Neural progenitor cell (in vitro differentiated cells): ENCODE data around the gene PNMT. TPM values are rescaled to one million over a fixed set of nuclear protein-coding genes. Genes with fewer than 3 reads are reported as not detected.

Experiments used
- DNase-seq: peaks from one replicate; pipeline ENCODE4 v3.0.0-alpha.2; 2016; ENCODE audit warnings: low spot score
- H2AFZ ChIP-seq: fragments of 200-600 bp; sonication (generic); replicated peaks from 2 replicates; pipeline ENCODE4 v1.6.1; 2016; ENCODE audit warnings: antibody characterized with exemption
- H3F3A ChIP-seq: fragments of 200-600 bp; sonication (generic); 2 replicates; pipeline ENCODE4 v1.6.1; 2016; ENCODE audit warnings: antibody characterized with exemption, low read depth
- H3K27ac ChIP-seq: fragments of 200-600 bp; sonication (generic); 2 replicates; pipeline ENCODE4 v1.5.1; 2016; ENCODE audit warnings: mild to moderate bottlenecking
- H3K27me3 ChIP-seq: fragments of 200-600 bp; sonication (generic); 2 replicates; pipeline ENCODE4 v1.6.1; 2016; ENCODE audit warnings: mild to moderate bottlenecking, moderate library complexity
- H3K36me3 ChIP-seq: fragments of 200-600 bp; sonication (generic); 2 replicates; pipeline ENCODE4 v1.5.1; 2016
- H3K4me1 ChIP-seq: fragments of 200-600 bp; sonication (generic); 2 replicates; pipeline ENCODE4 v1.6.1; 2016; ENCODE audit warnings: mixed run types
- H3K4me2 ChIP-seq: fragments of 200-600 bp; sonication (generic); 2 replicates; pipeline ENCODE4 v1.6.1; 2016
- H3K4me3 ChIP-seq: fragments of 200-600 bp; sonication (generic); 2 replicates; pipeline ENCODE4 v1.5.1; 2016
- H3K79me2 ChIP-seq: fragments of 200-600 bp; sonication (generic); 2 replicates; pipeline ENCODE4 v1.6.1; 2016; ENCODE audit warnings: low read depth
- H3K9ac ChIP-seq: fragments of 200-600 bp; sonication (generic); 2 replicates; pipeline ENCODE4 v1.6.1; 2016
- H3K9me3 ChIP-seq: fragments of 200-600 bp; sonication (generic); 2 replicates; pipeline ENCODE4 v1.5.1; 2016; ENCODE audit warnings: low read depth
- H4K20me1 ChIP-seq: fragments of 200-600 bp; sonication (generic); 2 replicates; pipeline ENCODE4 v1.6.1; 2016; ENCODE audit warnings: low read depth
- H3K27ac Mint-ChIP-seq: 3 replicates; pipeline ENCODE4 v1.8.0; 2021; ENCODE audit warnings: mixed read lengths
- H3K27me3 Mint-ChIP-seq: 2 replicates; pipeline ENCODE4 v1.8.0; 2022; ENCODE audit warnings: low read depth, mild to moderate bottlenecking, inconsistent platforms, moderate library complexity, mixed read lengths; ENCODE audit not compliant: insufficient read depth
- H3K36me3 Mint-ChIP-seq: 3 replicates; pipeline ENCODE4 v1.8.0; 2021; ENCODE audit warnings: mixed read lengths
- H3K4me1 Mint-ChIP-seq: 3 replicates; pipeline ENCODE4 v1.8.0; 2021; ENCODE audit warnings: mixed read lengths
- H3K4me3 Mint-ChIP-seq: 3 replicates; pipeline ENCODE4 v1.8.0; 2021; ENCODE audit warnings: mild to moderate bottlenecking, moderate library complexity, mixed read lengths
- H3K9me3 Mint-ChIP-seq: 3 replicates; pipeline ENCODE4 v1.8.0; 2020; ENCODE audit warnings: mixed read lengths
- EZH2 ChIP-seq: fragments of 200-600 bp; sonication (generic); IDR thresholded peaks from 2 replicates; pipeline ENCODE4 v1.6.1; 2017; ENCODE audit warnings: antibody characterized with exemption, mild to moderate bottlenecking, moderate library complexity
- EZH2phosphoT487 ChIP-seq: fragments of 200-600 bp; sonication (generic); IDR thresholded peaks from 2 replicates; pipeline ENCODE4 v1.6.1; 2017; ENCODE audit warnings: antibody characterized with exemption
- total RNA-seq: library from RNA; depleted of rRNA; stranded (reverse); fragments of >200 nt; gene quantifications from 2 replicates; pipeline ENCODE4 v1.2.3, GENCODE V29; 2015; ENCODE audit warnings: low replicate concordance
- TF ChIP-seq, protein P1 (sequence below): fragments of 200-600 bp; sonication (generic); IDR thresholded peaks from 2 replicates; pipeline ENCODE4 v1.5.1; 2017; ENCODE audit warnings: antibody characterized with exemption, mild to moderate bottlenecking

Gene PNMT
- total RNA-seq, 1 donor from 2014 or later = not detected

DNA sequence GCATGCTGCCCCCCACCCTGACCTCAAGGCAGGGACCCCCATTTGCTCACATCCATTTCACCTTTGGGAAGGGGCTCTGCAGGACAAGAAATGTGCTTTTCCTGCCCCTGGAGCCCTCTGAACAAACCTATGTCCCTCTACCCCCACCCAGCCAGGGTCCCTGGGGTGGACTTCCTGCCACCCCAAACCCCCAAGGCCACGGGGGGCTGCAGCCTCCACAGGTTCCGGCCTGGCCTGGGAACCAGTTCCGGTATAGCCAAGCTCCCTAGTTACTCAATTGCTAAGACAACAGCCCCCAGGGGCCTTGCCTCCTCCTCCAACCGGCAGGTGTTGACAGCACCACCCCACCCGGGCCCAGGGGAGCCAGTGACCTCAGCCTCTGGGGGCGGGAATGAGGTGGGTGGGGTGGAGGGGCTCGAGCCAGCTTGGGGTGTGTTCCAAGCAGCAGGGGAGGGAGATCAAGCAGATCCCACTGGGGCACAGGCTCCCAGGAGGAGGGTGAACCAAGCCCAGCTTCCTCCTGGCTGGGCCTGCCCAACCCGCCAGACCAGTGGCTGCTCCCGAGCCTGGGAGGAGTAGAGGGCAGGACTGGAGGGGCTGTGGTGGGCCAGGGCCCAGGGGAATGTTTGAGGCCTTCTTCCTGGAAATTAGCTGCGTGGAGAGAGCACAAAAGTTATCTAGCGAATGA lies 6.6 kb downstream of the PNMT start:
- Histone ChIP-seq H2AFZ (no peak overlapping the region), H3K9me3 (no peaks in the 10 kb centered on the region), H3K4me1 (no peaks in the 10 kb centered on the region), H3K4me3 (no peak overlapping the region), H3K27ac (no peak overlapping the region), H3K9ac (no peak overlapping the region), H3K4me2 (no peak overlapping the region), H3K36me3 (no peaks in the 10 kb centered on the region), H3K27me3 (peaks cover 18% of the 10 kb centered on the region), H3F3A (no peaks in the 10 kb centered on the region), H4K20me1 (no peaks in the 10 kb centered on the region), H3K79me2 (no peaks in the 10 kb centered on the region)
- H3K4me3 Mint-ChIP-seq = no peak overlapping the region
- peak overlapping the region; percentile 74 for H3K27ac Mint-ChIP-seq
- H3K9me3 Mint-ChIP-seq = no peaks in the 10 kb centered on the region
- TF ChIP-seq EZH2 (no peak), EZH2phosphoT487 (no peak)
- TF ChIP-seq, protein P1, sequence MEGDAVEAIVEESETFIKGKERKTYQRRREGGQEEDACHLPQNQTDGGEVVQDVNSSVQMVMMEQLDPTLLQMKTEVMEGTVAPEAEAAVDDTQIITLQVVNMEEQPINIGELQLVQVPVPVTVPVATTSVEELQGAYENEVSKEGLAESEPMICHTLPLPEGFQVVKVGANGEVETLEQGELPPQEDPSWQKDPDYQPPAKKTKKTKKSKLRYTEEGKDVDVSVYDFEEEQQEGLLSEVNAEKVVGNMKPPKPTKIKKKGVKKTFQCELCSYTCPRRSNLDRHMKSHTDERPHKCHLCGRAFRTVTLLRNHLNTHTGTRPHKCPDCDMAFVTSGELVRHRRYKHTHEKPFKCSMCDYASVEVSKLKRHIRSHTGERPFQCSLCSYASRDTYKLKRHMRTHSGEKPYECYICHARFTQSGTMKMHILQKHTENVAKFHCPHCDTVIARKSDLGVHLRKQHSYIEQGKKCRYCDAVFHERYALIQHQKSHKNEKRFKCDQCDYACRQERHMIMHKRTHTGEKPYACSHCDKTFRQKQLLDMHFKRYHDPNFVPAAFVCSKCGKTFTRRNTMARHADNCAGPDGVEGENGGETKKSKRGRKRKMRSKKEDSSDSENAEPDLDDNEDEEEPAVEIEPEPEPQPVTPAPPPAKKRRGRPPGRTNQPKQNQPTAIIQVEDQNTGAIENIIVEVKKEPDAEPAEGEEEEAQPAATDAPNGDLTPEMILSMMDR = no peak
- peaks cover 2% of the 10 kb centered on the region for H3K4me1 Mint-ChIP-seq
- no peak for DNase-seq
- peaks cover 8% of the 10 kb centered on the region for H3K27me3 Mint-ChIP-seq
- no peaks in the 10 kb centered on the region for H3K36me3 Mint-ChIP-seq

DNA sequence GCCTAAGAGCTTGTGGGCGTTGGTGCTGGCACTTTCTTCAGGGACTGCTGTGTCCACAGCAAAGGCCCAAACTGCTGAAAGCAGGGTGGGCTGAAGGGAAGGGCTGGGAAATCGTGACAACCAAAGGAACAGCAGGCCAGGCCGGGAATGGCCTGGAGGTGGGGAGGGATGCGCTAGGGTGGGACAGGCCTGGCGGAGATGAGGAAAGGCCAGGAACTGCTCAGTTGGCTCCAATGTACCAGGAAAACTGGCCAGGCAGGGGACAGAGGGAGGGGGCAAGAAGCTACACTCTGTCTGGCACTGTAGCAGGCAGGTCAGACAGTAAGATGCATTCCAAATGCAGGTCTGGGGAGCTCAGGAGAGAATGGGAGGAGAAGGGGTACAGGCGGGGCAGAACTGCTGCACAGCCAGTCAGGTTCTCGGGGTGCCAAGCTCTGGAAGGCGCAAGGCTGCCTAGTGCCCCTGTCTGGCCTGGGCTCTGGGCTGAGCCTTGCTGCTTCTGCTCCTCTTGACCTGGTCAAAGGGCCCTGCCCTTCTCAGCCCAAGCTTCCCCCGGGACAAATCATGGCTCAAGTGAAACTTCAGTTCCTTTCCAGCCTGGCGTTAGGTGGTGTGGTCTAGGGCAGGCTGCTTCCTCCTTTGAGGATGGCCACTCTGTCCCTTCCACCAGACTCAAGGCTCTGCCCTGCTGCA lies 7.3 kb downstream of the PNMT start:
- Histone ChIP-seq H3K79me2 (no peaks in the 10 kb centered on the region), H3K9ac (no peak overlapping the region), H3K4me2 (no peak overlapping the region), H3K27me3 (peaks cover 11% of the 10 kb centered on the region), H4K20me1 (no peaks in the 10 kb centered on the region), H3K36me3 (no peaks in the 10 kb centered on the region), H3K9me3 (no peaks in the 10 kb centered on the region), H3K4me1 (no peaks in the 10 kb centered on the region), H2AFZ (no peak overlapping the region), H3K27ac (no peak overlapping the region), H3F3A (no peaks in the 10 kb centered on the region), H3K4me3 (no peak overlapping the region)
- Mint-ChIP-seq H3K4me1 (peaks cover 2% of the 10 kb centered on the region), H3K4me3 (no peak overlapping the region), H3K27me3 (peaks cover 10% of the 10 kb centered on the region), H3K9me3 (no peaks in the 10 kb centered on the region), H3K36me3 (no peaks in the 10 kb centered on the region), H3K27ac (peak overlapping the region; percentile 74)
- TF ChIP-seq EZH2phosphoT487 (no peak), EZH2 (no peak)
- TF ChIP-seq, protein P1 = no peak
- no peak for DNase-seq

DNA sequence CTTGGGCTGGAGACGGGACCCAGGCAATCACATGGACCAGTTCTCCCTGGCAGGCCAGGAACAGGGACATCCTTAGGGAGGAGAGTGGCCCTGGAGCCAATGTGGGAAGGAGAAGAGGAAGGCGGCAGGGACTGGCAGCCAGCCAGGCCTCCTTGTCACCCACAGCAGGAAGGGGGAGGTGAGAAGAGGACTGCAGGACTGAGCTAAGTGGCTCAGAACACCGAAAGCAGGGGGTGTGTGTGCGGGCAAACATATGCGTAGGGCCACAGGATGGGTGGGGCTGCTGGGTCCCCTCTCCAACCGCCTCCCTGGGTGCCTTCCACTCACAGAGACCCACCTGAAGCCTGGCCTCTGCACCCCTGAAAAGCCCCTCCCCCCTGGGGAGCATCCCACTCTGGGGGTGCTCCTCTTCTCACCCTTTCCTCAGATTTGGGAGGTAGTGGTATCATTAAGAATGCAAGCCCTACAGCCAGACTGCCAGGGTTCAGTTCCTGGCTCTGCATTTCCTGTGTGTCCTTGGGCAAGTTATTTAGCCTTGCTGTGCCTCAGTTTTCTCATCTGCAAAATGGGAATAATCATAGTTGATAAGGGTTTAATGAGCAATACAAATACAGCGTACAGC lies 8.1 kb downstream of the PNMT start:
- Histone ChIP-seq H3K9ac (no peak overlapping the region), H3K9me3 (no peaks in the 10 kb centered on the region), H3K4me2 (no peak overlapping the region), H2AFZ (no peak overlapping the region), H3K36me3 (no peaks in the 10 kb centered on the region), H3K4me3 (no peak overlapping the region), H3K4me1 (no peaks in the 10 kb centered on the region), H4K20me1 (no peaks in the 10 kb centered on the region), H3K79me2 (no peaks in the 10 kb centered on the region), H3K27ac (no peak overlapping the region), H3K27me3 (peaks cover 3% of the 10 kb centered on the region), H3F3A (no peaks in the 10 kb centered on the region)
- Mint-ChIP-seq H3K9me3 (no peaks in the 10 kb centered on the region), H3K27ac (no peak overlapping the region), H3K4me1 (peaks cover 2% of the 10 kb centered on the region), H3K36me3 (no peaks in the 10 kb centered on the region), H3K4me3 (no peak overlapping the region), H3K27me3 (peaks cover 10% of the 10 kb centered on the region)
- DNase-seq = no peak
- TF ChIP-seq EZH2 (no peak), EZH2phosphoT487 (no peak)
- TF ChIP-seq, protein P1 = no peak
